Omental fat pad (tissue), 4 donors: ENCODE results near the gene HMOX2. TPM values are rescaled to one million over a fixed set of nuclear protein-coding genes. Genes with fewer than 3 reads are reported as not detected.

Experiments used
- ATAC-seq: fragments of 150-250 bp; one replicate; pipeline ENCODE4 v1.9.1; 2016; ENCODE audit warnings: mild to moderate bottlenecking, moderate library complexity; ENCODE audit not compliant: low FRiP score
- DNase-seq: peaks from one replicate; pipeline ENCODE4 v3.0.0-alpha.2; 2019; ENCODE audit warnings: low spot score
- total RNA-seq, 4 donors: library from RNA; depleted of rRNA; stranded (reverse); fragments of >200 nt; gene quantifications; one replicate each; pipeline ENCODE4 v1.1.0, GENCODE V29; 2016
- TF ChIP-seq, protein P1 (sequence below), 3 donors: fragments of 450-650 bp; IDR thresholded peaks; one replicate each; pipeline ENCODE4 v1.5.1; 2016 to 2017; ENCODE audit warnings: antibody characterized with exemption in 3 of 3, mild to moderate bottlenecking in 3 of 3, moderate library complexity in 2 of 3

The HMOX2 gene
- total RNA-seq, 4 donors from 2014 or later: 82.8 to 105 (median 96.5) TPM

- no peak for DNase-seq
- TF ChIP-seq, protein P1, sequence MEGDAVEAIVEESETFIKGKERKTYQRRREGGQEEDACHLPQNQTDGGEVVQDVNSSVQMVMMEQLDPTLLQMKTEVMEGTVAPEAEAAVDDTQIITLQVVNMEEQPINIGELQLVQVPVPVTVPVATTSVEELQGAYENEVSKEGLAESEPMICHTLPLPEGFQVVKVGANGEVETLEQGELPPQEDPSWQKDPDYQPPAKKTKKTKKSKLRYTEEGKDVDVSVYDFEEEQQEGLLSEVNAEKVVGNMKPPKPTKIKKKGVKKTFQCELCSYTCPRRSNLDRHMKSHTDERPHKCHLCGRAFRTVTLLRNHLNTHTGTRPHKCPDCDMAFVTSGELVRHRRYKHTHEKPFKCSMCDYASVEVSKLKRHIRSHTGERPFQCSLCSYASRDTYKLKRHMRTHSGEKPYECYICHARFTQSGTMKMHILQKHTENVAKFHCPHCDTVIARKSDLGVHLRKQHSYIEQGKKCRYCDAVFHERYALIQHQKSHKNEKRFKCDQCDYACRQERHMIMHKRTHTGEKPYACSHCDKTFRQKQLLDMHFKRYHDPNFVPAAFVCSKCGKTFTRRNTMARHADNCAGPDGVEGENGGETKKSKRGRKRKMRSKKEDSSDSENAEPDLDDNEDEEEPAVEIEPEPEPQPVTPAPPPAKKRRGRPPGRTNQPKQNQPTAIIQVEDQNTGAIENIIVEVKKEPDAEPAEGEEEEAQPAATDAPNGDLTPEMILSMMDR (IDR thresholded peaks at IDR 0.05): no peak
- no peak for ATAC-seq
Observed at GRCh38 chr16:4491898-4492297, 15.7 kb downstream of the HMOX2 start.

- ATAC-seq (peak; percentile 61), DNase-seq (no peak)
- TF ChIP-seq, protein P1 (IDR thresholded peaks at IDR 0.05): no peak
Observed at GRCh38 chr16:4494746-4495490, 18.7 kb downstream of the HMOX2 start.

DNA sequence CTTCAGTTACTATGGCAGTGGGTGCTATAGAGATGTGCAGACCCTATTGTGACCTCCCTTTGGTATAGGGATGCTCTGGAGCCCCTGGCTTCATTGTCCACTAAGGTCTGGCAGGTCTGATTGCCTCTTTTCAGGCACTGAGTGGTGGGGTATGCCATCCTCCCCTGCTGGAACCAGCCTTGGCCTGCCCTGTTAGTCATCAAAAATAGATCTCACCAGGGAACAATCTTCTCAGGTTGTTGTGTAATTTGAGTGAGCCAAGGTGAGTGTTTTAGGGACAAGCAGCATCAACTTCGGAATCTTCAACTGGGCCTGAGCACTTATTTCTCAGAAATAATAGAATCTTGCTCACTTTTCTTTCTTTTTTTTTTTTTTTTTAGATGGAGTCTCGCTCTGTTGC lies 19.6 kb downstream of the HMOX2 start:
- DNase-seq: no peak
- ATAC-seq: no peak
- TF ChIP-seq, protein P1 (IDR thresholded peaks at IDR 0.05): no peak

GRCh38 chr16:4496305-4496704 lies 20.1 kb downstream of the HMOX2 start:
- TF ChIP-seq, protein P1 (IDR thresholded peaks at IDR 0.05): no peak
- no peak for DNase-seq
- no peak for ATAC-seq

- no peak for DNase-seq
- no peak for ATAC-seq
- TF ChIP-seq, protein P1 (IDR thresholded peaks at IDR 0.05): no peak
Observed at GRCh38 chr16:4498546-4499195, 22.5 kb downstream of the HMOX2 start.

DNA sequence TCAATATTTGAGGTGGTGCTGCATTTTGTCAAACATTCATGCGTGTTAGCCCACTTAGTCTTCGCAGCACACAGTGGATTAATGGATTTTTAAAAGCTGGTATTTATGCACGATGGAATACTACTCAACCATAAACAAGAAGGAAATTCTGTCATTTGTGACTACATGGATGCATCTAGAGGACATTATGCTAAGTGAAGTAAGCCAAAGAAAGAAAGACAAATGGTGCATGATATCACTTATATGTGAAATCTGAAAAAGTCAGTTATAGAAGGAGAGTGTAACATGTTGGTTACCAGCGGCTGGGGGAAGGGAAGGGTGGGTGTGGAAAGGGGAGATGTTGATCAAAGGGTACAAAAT lies 23.0 kb downstream of the HMOX2 start:
- TF ChIP-seq, protein P1 (IDR thresholded peaks at IDR 0.05): no peak
- ATAC-seq (no peak), DNase-seq (no peak)

- DNase-seq (no peak), ATAC-seq (peak; percentile 92)
- TF ChIP-seq, protein P1 (IDR thresholded peaks at IDR 0.05): no peak
Observed at GRCh38 chr16:4500272-4500671, 24.1 kb downstream of the HMOX2 start.
